ENCODE measurements around the gene EFR3B.

EFR3B gene

DNA sequence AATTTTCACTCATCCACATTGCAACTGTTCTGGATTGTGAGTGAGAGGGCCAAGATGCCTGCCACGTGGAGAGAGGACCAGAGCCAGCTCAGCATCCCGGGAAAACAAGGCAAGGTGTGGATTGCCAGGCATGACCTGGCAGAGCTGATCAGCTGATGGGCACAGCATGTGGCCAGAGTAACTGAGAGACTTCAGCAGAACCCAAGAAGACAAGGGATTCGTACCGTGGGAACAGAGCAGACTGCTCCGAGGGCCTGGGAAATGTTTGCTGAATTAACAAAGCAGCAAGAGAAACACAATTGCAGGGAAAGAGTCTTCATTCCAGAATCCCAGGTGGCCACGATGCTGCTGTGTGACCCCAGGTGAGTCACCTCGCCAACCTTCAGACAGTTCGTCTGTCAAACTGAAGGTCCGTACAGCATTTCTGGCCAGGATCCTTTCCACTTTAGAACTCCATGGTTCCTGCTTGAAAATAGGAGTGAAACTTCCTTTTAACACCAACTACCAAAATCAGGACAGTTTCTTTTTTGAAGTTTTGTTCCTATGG, 152.8 kb downstream of the EFR3B start:
- no peaks in the 10 kb centered on the region for H3K9me3 ChIP-seq
- H3K4me1 ChIP-seq (ENCODE audit: control insufficient read depth in 1 of 2, insufficient read depth in 1 of 2, low read depth in 1 of 2, low read length in 1 of 2): peaks cover 0 to 4% of the 10 kb centered on the region in 2 experiments
- peaks cover 8% of the 10 kb centered on the region for H3K27me3 ChIP-seq
- no peak overlapping the region for H3K4me3 ChIP-seq (ENCODE audit: low read depth in 1 of 2, low read length in 1 of 2)
- no peak overlapping the region for H3K27ac ChIP-seq
- TF ChIP-seq, protein P1, sequence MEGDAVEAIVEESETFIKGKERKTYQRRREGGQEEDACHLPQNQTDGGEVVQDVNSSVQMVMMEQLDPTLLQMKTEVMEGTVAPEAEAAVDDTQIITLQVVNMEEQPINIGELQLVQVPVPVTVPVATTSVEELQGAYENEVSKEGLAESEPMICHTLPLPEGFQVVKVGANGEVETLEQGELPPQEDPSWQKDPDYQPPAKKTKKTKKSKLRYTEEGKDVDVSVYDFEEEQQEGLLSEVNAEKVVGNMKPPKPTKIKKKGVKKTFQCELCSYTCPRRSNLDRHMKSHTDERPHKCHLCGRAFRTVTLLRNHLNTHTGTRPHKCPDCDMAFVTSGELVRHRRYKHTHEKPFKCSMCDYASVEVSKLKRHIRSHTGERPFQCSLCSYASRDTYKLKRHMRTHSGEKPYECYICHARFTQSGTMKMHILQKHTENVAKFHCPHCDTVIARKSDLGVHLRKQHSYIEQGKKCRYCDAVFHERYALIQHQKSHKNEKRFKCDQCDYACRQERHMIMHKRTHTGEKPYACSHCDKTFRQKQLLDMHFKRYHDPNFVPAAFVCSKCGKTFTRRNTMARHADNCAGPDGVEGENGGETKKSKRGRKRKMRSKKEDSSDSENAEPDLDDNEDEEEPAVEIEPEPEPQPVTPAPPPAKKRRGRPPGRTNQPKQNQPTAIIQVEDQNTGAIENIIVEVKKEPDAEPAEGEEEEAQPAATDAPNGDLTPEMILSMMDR (IDR thresholded peaks at IDR 0.05): no peak
- H3K36me3 ChIP-seq: no peaks in the 10 kb centered on the region

GRCh38 chr2:25197336-25198208, 155.7 kb downstream of the EFR3B start:
- no peaks in the 10 kb centered on the region for H3K36me3 ChIP-seq
- no peaks in the 10 kb centered on the region for H3K9me3 ChIP-seq
- TF ChIP-seq, protein P1 (IDR thresholded peaks at IDR 0.05): no peak

DNA sequence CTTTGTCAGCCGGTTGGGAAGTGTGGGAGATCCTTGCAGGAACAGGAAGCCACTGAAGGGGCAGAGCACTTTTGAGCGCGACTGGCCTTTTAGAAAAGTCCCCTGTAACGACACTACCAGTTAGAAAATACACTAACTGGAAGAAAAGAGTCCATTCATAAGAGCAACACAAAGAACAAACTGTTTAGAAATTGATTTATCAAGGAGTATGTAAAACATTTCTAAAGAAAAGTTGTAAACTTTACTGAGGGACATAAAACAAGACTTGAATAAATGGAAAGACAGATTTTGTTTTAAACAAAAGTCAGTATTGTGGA, 156.3 kb downstream of the EFR3B start:
- no peak overlapping the region for H3K4me3 ChIP-seq (ENCODE audit: low read depth in 1 of 2, low read length in 1 of 2)
- H3K9me3 ChIP-seq: no peaks in the 10 kb centered on the region
- peaks cover 0 to 4% of the 10 kb centered on the region in 2 experiments for H3K4me1 ChIP-seq (ENCODE audit: control insufficient read depth in 1 of 2, insufficient read depth in 1 of 2, low read depth in 1 of 2, low read length in 1 of 2)
- no peak overlapping the region for H3K27ac ChIP-seq
- H3K27me3 ChIP-seq: peaks cover 8% of the 10 kb centered on the region
- TF ChIP-seq, protein P1 (IDR thresholded peaks at IDR 0.05): no peak
- H3K36me3 ChIP-seq: no peaks in the 10 kb centered on the region

More at GRCh38 chr2:25197336-25198208, 155.7 kb downstream of the EFR3B start:
- H3K4me3 ChIP-seq (ENCODE audit: low read depth in 1 of 2, low read length in 1 of 2): no peak overlapping the region
- H3K27me3 ChIP-seq: peaks cover 8% of the 10 kb centered on the region
- peaks cover 0 to 4% of the 10 kb centered on the region in 2 experiments for H3K4me1 ChIP-seq (ENCODE audit: control insufficient read depth in 1 of 2, insufficient read depth in 1 of 2, low read depth in 1 of 2, low read length in 1 of 2)
- H3K27ac ChIP-seq: no peak overlapping the region

DNA sequence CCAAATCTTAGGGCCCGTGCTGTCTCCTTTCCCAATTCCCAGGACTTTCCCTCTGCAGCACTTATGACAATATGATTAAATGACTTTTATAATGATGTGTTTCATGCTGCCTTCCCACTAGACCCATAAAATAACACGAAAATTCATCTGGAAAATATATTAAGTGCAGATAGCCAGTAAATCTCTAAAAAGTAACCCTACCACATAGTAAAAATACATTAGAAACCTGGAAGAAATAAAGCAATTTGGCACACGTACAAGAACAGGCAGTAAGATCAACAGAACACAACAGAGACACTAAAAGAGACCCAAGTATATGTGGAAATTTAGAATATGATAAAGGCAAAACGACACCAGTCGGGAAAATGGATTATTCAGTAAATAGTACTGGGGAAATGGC, 156.7 kb downstream of the EFR3B start:
- no peaks in the 10 kb centered on the region for H3K36me3 ChIP-seq
- TF ChIP-seq, protein P1 (IDR thresholded peaks at IDR 0.05): no peak
- peaks cover 0 to 4% of the 10 kb centered on the region in 2 experiments for H3K4me1 ChIP-seq (ENCODE audit: control insufficient read depth in 1 of 2, insufficient read depth in 1 of 2, low read depth in 1 of 2, low read length in 1 of 2)
- peaks cover 11% of the 10 kb centered on the region for H3K27me3 ChIP-seq
- no peak overlapping the region for H3K4me3 ChIP-seq (ENCODE audit: low read depth in 1 of 2, low read length in 1 of 2)
- no peaks in the 10 kb centered on the region for H3K9me3 ChIP-seq
- H3K27ac ChIP-seq: no peak overlapping the region

- TF ChIP-seq, protein P1 (IDR thresholded peaks at IDR 0.05): no peak
- H3K27me3 ChIP-seq: peaks cover 21% of the 10 kb centered on the region
Measured at GRCh38 chr2:25201265-25201664, 159.4 kb downstream of the EFR3B start.

More at GRCh38 chr2:25201265-25201664, 159.4 kb downstream of the EFR3B start:
- Histone ChIP-seq H3K9me3 (no peaks in the 10 kb centered on the region), H3K27ac (no peak overlapping the region), H3K4me3 (ENCODE audit: low read depth in 1 of 2, low read length in 1 of 2) (no peak overlapping the region), H3K4me1 (ENCODE audit: control insufficient read depth in 1 of 2, insufficient read depth in 1 of 2, low read depth in 1 of 2, low read length in 1 of 2) (peaks cover 0 to 10% of the 10 kb centered on the region in 2 experiments), H3K36me3 (no peaks in the 10 kb centered on the region)

Measured in neutrophil (primary cell).